Hematopoietic multipotent progenitor cell treated with erythropoietin and hydrocortisone succinate and interleukin-3 and kit ligand, for 6 days (in vitro differentiated cells): ENCODE measurements around the gene KDELR1.

Experiments
- DNase-seq: peaks from one replicate; pipeline ENCODE4 v3.0.0-alpha.2; 2015

KDELR1 gene

GRCh38 chr19:48370955-48371354 is 20.4 kb downstream of the KDELR1 start:
- DNase-seq = no peak

DNA sequence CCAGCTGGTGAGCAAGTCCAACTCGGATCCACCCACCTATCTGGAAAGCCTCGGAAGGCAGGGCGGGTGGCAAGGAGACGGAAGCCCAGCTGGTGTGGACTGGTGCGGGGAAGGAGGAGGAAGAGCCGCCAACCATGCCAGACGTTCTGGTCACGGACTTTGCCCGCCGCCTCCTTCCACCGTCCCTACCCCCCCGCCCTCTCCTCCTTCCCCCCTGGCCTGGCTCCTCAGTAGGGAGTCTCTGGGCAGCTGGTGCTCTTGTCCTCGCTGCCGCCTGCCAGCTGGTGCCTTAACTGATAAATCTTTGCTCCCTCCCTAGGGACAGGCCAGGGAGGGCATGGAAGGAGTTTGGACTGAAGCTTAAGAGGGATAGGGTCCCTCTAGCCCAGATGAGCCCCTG is 22.4 kb downstream of the KDELR1 start:
- DNase-seq = no peak

DNA sequence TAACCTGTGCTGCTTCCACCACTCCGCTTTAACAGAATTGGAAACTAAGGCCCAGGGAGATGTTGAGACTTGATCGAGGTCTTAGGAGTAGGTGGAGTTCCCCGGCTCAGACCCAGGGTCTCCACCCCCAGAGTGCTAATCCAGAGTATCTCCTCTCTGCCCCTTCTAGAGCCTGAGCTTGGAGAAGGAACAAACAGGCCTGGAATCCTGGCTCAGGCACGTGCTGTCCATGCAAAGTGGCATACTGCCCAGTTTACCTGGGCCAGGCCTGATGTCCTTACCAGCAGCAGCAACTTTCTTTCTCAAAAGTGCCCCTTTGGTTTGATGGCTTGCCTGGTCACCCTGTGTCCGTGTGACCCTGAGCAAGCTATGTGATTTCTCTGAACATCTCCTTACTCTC is 23.5 kb downstream of the KDELR1 start:
- DNase-seq = no peak

- no peak for DNase-seq
Observed at GRCh38 chr19:48365602-48366001, 25.7 kb downstream of the KDELR1 start.

- no peak for DNase-seq
Observed at GRCh38 chr19:48364598-48365348, 26.6 kb downstream of the KDELR1 start.

DNA sequence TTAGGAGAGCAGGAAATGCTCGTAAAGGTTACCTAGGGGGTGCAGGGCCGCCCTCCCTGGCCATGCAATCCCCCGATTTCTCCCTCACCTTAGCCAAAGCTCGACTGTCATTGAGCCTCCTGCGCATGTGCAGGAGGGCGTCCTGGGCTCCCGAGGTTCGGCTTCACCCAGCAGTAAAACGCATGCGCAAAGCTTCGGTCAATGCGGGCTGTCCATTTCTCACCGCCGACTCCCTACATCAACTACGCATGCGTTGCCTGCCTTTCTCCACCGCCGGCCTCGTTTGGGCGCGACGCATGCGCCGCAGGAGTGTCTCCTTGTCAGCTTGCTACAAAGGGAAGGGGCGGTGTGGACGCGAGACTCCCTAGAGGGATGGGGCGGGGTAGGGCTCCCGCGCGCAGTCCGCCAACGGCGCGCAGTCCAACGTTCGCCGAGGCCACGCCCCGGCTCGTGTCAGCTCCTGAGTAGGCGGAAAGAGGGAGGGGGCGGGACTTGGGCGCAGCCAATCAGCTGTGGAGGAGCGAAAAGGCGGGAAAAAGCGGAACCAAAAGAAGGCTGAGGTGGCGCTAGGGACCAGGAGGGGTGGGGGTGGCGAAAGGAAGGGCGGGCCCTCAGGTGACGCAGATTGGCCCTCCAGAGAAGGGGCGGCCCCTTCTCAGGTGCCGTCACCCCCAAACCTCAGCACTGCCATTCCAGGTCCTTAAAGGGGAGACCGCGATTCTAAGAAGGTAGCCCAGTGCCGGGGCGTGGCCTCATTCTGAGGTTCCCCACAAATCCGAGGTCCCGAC is 27.3 kb downstream of the KDELR1 start, which contains the start of the genes SYNGR4 and TMEM143:
Gene SYNGR4, plus strand, starts transcription at position 558 of the 788 bp plus-strand sequence. CDS start 1,476 bp downstream, outside the sequence.
Gene TMEM143, minus strand, starts transcription at position 131 of the 788 bp plus-strand sequence. Its CDS starts 20 bp downstream, at position 111.
- peak; percentile 100 for DNase-seq

GRCh38 chr19:48363500-48363809 is 27.9 kb downstream of the KDELR1 start:
- no peak for DNase-seq

GRCh38 chr19:48362716-48363499 is 28.4 kb downstream of the KDELR1 start:
- peak; percentile 97 for DNase-seq

GRCh38 chr19:48361912-48362311 is 29.4 kb downstream of the KDELR1 start:
- no peak for DNase-seq

DNA sequence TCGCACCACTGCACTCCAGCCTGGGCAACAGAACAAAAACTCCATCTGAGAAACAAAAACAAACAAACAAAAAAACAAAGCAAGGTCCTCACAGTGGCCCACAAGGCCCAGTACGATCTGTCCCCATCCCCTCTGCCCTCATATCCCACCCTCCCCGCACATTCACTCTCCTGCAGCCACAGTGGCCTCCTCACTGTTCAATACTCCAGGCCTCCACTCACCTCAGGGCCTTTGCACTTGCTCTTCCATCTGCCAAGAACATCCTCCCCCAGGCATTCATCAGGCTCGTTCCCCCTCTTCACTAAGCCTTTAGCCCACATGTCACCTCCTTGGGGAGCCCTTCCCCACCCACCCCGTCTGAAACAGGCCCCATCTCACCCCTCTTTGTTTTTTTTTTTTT is 32.2 kb downstream of the KDELR1 start:
- no peak for DNase-seq

DNA sequence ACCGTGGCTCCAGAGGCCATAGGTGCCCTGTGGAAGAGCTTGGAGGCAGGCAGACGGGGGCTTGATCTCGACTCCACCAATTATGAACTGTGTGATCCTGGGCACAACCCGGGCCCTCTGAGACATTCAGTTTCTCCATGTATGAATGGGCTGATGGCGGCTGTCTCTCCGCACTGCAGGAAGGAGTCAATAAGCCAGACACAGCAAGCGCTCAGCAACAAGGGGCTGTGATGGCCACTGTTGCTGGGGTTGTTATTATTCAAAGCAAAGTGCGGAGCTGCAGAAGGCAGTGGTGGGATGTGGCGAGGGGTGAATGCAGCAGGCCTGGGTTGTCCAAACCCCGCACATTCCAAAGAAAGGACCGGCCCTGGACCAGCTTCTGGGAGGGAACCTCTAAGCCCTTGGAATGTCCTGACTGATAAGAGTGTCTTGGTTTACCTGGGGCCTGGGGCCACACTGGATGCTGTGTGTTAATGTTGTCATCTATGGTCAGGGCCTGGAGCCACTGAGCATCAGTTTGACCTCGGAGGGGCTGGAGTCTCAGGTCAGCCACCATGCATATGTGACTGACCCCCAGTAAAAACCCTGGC is 35.9 kb downstream of the KDELR1 start:
- DNase-seq = no peak

- no peak for DNase-seq
Observed at GRCh38 chr19:48354332-48354992, 36.9 kb downstream of the KDELR1 start.

DNA sequence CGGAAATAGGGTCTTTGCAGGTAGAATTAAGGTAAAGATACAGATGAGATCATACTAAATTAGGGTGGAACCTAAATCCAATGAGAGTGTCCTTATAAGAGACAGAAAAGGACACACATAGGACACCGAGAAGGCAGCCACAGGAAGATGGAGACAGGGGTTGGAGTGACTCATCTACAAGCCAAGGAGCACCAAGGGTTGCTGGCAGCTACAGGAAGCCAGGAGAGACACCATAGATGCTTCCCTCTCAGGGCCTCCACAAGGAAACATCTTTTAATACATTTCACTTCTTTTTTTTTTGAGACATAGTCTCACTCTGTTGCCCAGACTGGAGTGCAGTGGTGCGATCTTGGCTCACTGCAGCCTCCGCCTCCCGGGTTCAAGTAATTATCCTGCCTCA is 37.7 kb downstream of the KDELR1 start:
- DNase-seq = no peak

DNA sequence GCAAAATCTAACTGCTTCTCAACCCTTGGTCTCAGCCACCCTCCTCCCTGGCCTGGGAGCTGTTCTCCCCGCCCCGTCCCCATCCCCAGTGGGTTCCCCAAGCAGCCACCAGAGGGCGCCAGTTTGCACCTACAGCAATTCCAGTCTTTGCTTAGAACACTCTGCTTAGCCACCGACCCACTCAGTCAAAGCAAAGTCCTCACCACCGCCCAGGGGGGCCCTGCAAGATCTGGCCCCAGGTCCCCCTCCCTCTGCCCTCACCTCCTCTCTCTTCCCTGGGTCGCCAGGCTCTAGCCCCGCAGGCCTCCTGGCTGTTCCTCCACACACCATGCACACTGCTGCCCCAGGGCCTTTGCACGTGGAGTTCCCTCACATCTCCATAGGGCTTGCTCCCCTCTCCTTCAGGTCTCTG is 40.0 kb downstream of the KDELR1 start:
- DNase-seq = peak; percentile 85

DNA sequence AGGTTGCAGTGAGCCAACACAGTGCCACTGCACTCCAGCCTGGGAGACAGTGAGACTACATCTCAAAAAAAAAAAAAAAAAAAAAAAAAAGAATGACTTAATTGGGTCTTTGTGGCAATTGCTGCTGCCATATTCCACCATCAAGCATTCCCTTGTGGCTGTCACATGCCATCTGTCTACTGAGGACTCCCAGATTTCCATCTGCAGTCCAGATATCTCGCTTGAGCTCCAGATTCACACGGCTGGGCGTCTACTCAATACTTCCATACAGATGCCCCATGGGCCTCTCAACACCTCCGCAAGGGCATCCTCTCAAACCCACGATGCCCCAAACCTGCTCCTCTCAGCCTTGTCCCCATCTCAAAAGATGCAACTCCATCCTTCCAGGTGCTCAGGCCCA is 40.5 kb downstream of the KDELR1 start:
- DNase-seq = no peak

DNA sequence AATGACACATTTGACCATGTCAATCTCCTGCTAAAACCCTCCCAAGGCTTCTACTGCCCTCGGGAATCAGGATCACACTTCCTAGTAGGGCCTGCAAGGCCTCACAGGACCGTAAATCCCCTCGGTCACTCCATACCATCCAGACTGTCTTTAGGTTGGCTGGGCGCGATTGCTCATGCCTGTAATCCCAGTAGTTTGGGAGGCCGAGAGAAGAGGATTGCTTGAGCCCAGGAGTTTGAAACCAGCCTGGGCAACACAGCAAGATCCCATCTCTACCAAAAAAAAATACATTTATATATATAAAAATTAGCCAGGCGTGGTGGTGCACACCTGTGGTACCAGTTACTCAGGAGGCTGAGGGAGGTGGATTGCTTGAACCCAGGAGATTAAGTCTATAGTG is 42.6 kb downstream of the KDELR1 start:
- no peak for DNase-seq

- no peak for DNase-seq
Observed at GRCh38 chr19:48348045-48348444, 43.3 kb downstream of the KDELR1 start.

- DNase-seq = peak; percentile 55
Observed at GRCh38 chr19:48346191-48346590, 45.2 kb downstream of the KDELR1 start.

- DNase-seq = peak; percentile 46
Observed at GRCh38 chr19:48344892-48345291, 46.5 kb downstream of the KDELR1 start.

GRCh38 chr19:48342841-48343540 is 48.4 kb downstream of the KDELR1 start:
- DNase-seq = no peak

GRCh38 chr19:48342414-48342738 is 49.0 kb downstream of the KDELR1 start:
- DNase-seq = no peak
